Loucy (cell line): Measurements from ENCODE around the gene ARHGAP6.

Experiments
- H2AFZ ChIP-seq: fragments of 200-600 bp; sonication (generic); 2 replicates; pipeline ENCODE4 v1.6.0; 2016; ENCODE audit warnings: antibody characterized with exemption, mild to moderate bottlenecking, low read length, moderate library complexity
- H3F3A ChIP-seq: fragments of 200-600 bp; 2 replicates; pipeline ENCODE4 v1.6.0; 2016; ENCODE audit warnings: antibody characterized with exemption, low read depth, mild to moderate bottlenecking
- H3K27me3 ChIP-seq: fragments of 200-600 bp; sonication (generic); 2 replicates; pipeline ENCODE4 v1.6.1; 2014; ENCODE audit warnings: low read length, mild to moderate bottlenecking; ENCODE audit not compliant: insufficient read depth, poor library complexity, severe bottlenecking
- H3K36me3 ChIP-seq: fragments of 200-600 bp; sonication (generic); 2 replicates; pipeline ENCODE4 v1.6.1; 2016; ENCODE audit warnings: low read length; ENCODE audit not compliant: insufficient read depth
- H3K4me1 ChIP-seq: fragments of 200-600 bp; sonication (generic); 2 replicates; pipeline ENCODE4 v1.5.1; 2014; ENCODE audit warnings: low read length, mild to moderate bottlenecking; ENCODE audit not compliant: insufficient read depth, poor library complexity, severe bottlenecking
- H3K4me2 ChIP-seq: fragments of 200-600 bp; sonication (generic); 2 replicates; pipeline ENCODE4 v1.6.0; 2014; ENCODE audit warnings: antibody characterized with exemption, low read length, low read depth, mild to moderate bottlenecking; ENCODE audit not compliant: poor library complexity, severe bottlenecking
- H3K4me3 ChIP-seq: fragments of 200-600 bp; sonication (generic); 2 replicates; pipeline ENCODE4 v1.5.1; 2014; ENCODE audit warnings: low read length, mild to moderate bottlenecking, mixed read lengths; ENCODE audit not compliant: poor library complexity, severe bottlenecking
- H3K79me2 ChIP-seq: fragments of 200-600 bp; sonication (generic); 2 replicates; pipeline ENCODE4 v1.6.1; 2014; ENCODE audit warnings: low read length; ENCODE audit not compliant: insufficient read depth
- H3K9ac ChIP-seq: fragments of 200-600 bp; sonication (generic); 2 replicates; pipeline ENCODE4 v1.6.0; 2014; ENCODE audit warnings: mild to moderate bottlenecking, low read depth, low read length, moderate library complexity; ENCODE audit not compliant: poor library complexity, severe bottlenecking
- H3K9me2 ChIP-seq: fragments of 200-600 bp; sonication (generic); replicated peaks from 2 replicates; pipeline ENCODE4 v1.6.1; 2016; ENCODE audit warnings: low read depth, low read length, mixed read lengths
- H3K9me3 ChIP-seq: fragments of 200-600 bp; sonication (generic); 2 replicates; pipeline ENCODE4 v1.6.1; 2014; ENCODE audit warnings: mild to moderate bottlenecking, antibody characterized with exemption, low read length, low read depth; ENCODE audit not compliant: insufficient read depth
- H4K20me1 ChIP-seq: fragments of 200-600 bp; sonication (generic); 2 replicates; pipeline ENCODE4 v1.6.0; 2014; ENCODE audit warnings: antibody characterized with exemption, low read length, mild to moderate bottlenecking; ENCODE audit not compliant: insufficient read depth, poor library complexity, severe bottlenecking
- CTCF ChIP-seq: fragments of 200-600 bp; sonication (generic); conservative IDR thresholded peaks from 2 replicates; pipeline ENCODE4 v1.5.1; 2014; ENCODE audit warnings: mild to moderate bottlenecking, antibody characterized with exemption, low read length
- EZH2phosphoT487 ChIP-seq: fragments of 200-600 bp; IDR thresholded peaks from 2 replicates; pipeline ENCODE4 v1.6.1; 2018; ENCODE audit warnings: antibody characterized with exemption, mild to moderate bottlenecking, moderate library complexity, borderline replicate concordance

ARHGAP6 gene

GRCh38 chrX:11321986-11322385, 343.7 kb downstream of the ARHGAP6 start:
- Histone ChIP-seq H3K79me2 (no peaks in the 10 kb centered on the region), H3K9me2 (no peaks in the 10 kb centered on the region), H3K4me1 (no peaks in the 10 kb centered on the region), H3K9me3 (no peaks in the 10 kb centered on the region), H4K20me1 (no peaks in the 10 kb centered on the region), H3K4me3 (no peak overlapping the region), H3K4me2 (no peak overlapping the region), H3F3A (no peaks in the 10 kb centered on the region), H3K27me3 (no peaks in the 10 kb centered on the region), H3K9ac (no peak overlapping the region), H2AFZ (no peak overlapping the region), H3K36me3 (no peaks in the 10 kb centered on the region)
- no peak for TF ChIP-seq EZH2phosphoT487
- no peak for TF ChIP-seq CTCF

DNA sequence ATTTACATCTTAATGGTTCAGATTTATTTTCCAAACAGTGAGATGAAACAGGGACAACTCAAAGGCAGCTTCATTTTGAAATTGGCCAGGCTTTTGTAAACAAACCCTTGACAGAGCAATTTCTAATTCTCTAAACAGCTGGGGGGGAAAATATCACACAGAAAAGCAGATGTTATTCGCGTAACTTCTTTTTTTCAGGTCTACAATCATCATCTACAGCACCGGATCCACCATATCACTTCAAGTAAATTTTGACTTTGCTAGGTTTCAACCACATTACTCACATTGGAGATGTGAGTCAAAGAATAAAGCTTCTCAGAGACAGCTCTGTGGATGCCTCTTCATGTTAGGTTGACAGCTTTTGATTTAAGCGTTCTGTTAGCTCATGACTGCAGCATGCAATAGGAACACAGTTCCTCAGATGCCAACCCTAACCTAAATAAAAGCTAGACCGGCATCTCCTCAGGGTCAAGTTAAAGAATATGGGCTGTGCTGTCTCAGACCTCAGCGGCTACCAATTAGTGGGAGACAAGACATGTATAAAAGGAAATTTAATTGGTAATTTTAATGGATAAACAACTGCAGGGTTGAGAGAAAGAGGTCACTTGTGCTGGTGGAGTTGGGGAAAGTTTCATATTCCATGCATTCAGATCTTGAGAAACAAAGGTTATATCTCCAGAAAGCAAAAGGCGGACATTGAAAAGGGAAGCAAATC, 345.8 kb downstream of the ARHGAP6 start:
- H3K36me3 ChIP-seq = no peaks in the 10 kb centered on the region
- H3K79me2 ChIP-seq = no peaks in the 10 kb centered on the region
- no peaks in the 10 kb centered on the region for H3K4me1 ChIP-seq
- H3K4me2 ChIP-seq = no peak overlapping the region
- no peak overlapping the region for H2AFZ ChIP-seq
- no peaks in the 10 kb centered on the region for H3K9me2 ChIP-seq
- no peaks in the 10 kb centered on the region for H3F3A ChIP-seq
- H3K27me3 ChIP-seq = no peaks in the 10 kb centered on the region
- TF ChIP-seq EZH2phosphoT487 = no peak
- TF ChIP-seq CTCF = no peak
- H3K4me3 ChIP-seq = no peak overlapping the region
- no peaks in the 10 kb centered on the region for H4K20me1 ChIP-seq
- H3K9ac ChIP-seq = no peak overlapping the region
- no peaks in the 10 kb centered on the region for H3K9me3 ChIP-seq

GRCh38 chrX:11311706-11312105, 354.0 kb downstream of the ARHGAP6 start:
- no peaks in the 10 kb centered on the region for H4K20me1 ChIP-seq
- TF ChIP-seq EZH2phosphoT487 (no peak), CTCF (no peak)
- H3K9me3 ChIP-seq = no peaks in the 10 kb centered on the region
- no peak overlapping the region for H3K9ac ChIP-seq
- H2AFZ ChIP-seq = no peak overlapping the region
- H3K27me3 ChIP-seq = no peaks in the 10 kb centered on the region
- no peaks in the 10 kb centered on the region for H3K4me1 ChIP-seq
- H3K4me2 ChIP-seq = no peak overlapping the region
- no peak overlapping the region for H3K4me3 ChIP-seq
- no peaks in the 10 kb centered on the region for H3K79me2 ChIP-seq
- H3K9me2 ChIP-seq = no peaks in the 10 kb centered on the region
- no peaks in the 10 kb centered on the region for H3K36me3 ChIP-seq
- H3F3A ChIP-seq = no peaks in the 10 kb centered on the region
